ENCODE results near the gene OR2A42. TPM values are rescaled to one million over a fixed set of nuclear protein-coding genes. Genes with fewer than 3 reads are reported as not detected.
"Not testable (repeated sequence)": the region's sequence is repeated elsewhere in the genome, so short reads cannot be mapped to it uniquely, and the experiment has no call there.

The OR2A42 gene
- total and polyA plus RNA-seq, 9 donors: 0.10 to 0.65 (median 0.22) TPM; not detected in 1

DNA sequence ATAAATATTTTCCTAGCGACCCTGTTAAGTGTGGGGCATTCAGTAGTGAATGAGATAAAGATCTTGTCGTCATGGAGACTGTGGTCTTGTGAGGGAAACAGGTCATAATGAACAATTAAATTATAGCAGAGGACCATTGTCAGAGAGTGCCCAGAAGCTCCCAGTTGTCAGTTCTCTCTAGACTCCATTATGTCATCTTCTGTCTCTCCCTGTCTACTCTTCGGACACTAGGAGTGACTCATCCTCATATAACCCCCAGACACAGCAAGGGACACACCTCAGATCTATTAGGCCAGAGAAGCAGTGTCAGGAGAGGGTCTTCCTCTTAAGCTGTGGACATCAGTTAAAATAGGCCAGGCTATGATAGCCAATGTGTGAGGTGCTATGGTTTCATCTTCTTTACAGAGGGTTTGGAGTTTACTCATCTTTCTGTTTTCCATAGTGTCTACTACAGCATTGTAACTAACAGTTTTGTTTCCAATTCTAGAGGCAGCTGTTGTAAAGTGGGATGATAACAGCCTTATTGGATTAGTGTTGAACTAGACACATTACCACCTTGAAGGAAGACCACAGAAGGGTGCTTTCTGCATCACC, 50.7 kb downstream of the OR2A42 start:
- H3K36me3 ChIP-seq; H3K9me3 ChIP-seq; intact Hi-C loops (cut with DNase I); H3K27ac ChIP-seq; H3K27me3 ChIP-seq; H3K4me1 ChIP-seq (ENCODE audit: insufficient read depth); DNase-seq; H3K4me3 ChIP-seq: not testable (repeated sequence)
- no CpG with 5 or more reads among the region's 3 CpGs for WGBS, 3 donors

DNA sequence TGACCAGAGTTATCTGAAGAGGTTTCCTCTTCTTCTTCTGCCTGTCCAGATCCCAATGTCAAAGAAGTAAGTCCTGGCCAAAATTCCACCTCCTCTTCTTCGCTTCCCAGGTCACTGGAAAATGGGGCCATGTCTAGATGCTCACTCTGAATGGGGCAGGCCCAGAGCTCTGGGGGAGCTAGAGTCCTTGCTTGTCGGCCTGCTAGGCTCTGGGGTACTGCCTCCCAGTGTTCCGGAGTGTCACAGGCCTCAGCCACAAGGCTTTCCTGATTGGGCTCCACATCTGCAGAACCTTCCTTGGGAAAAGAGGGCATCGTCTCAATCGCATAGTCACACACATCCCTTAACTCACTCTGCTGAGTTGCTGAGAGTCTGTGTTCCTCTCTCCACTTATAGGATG, 51.6 kb downstream of the OR2A42 start:
- H3K4me1 ChIP-seq (ENCODE audit: insufficient read depth); H3K9me3 ChIP-seq; H3K27me3 ChIP-seq; H3K4me3 ChIP-seq; intact Hi-C loops (cut with DNase I); DNase-seq; H3K36me3 ChIP-seq; H3K27ac ChIP-seq: not testable (repeated sequence)
- WGBS, 3 donors: no CpG with 5 or more reads among the region's 5 CpGs

DNA sequence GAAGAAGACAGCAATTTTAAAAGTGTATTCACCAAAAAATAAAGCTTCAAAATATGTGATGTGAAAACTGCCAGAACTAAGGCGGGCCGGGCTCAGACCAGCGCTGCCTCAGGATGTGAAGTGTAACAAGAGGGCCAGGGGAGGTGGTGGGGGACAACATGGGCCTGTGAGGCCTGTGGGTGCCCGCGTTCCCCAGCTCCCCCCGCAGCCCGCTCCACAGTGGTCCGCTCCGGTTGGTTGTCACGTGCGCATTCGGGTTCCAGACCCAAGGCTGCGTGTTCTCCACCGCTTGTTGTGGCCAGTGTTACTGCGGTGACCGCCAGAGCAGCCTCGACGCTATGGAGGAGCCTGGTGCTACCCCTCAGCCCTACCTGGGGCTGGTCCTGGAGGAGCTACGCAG, 56.2 kb downstream of the OR2A42 start, which contains the start of gene CTAGE4:
Gene CTAGE4 (plus strand): TSS at position 301 of the 400 bp plus-strand sequence. CDS start 38 bp downstream, at position 339.
- H3K27me3 ChIP-seq; H3K4me1 ChIP-seq (ENCODE audit: insufficient read depth); H3K9me3 ChIP-seq; DNase-seq; H3K4me3 ChIP-seq; H3K27ac ChIP-seq; H3K36me3 ChIP-seq; intact Hi-C loops (cut with DNase I): not testable (repeated sequence)
- no CpG with 5 or more reads among the region's 19 CpGs for WGBS, 3 donors

DNA sequence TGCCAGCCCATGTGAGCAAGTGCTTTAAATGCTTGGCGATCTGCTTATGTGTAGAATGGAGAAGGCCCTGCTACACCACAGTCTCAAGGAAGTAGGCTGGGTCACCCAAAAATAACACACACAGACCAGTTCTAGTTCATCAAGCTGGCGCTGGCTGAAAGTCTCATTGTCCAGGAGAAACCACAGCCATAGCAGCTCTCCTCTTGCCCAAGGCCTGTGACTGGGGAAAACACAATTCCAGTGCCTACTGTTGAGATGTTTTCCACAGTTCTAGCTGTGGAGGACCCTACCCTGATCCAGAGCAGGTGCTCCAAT, 60.3 kb downstream of the OR2A42 start:
- DNase-seq; H3K27ac ChIP-seq; H3K4me1 ChIP-seq (ENCODE audit: insufficient read depth); intact Hi-C loops (cut with DNase I); H3K36me3 ChIP-seq; H3K4me3 ChIP-seq; H3K9me3 ChIP-seq; H3K27me3 ChIP-seq: not testable (repeated sequence)
- WGBS, 3 donors: 86 to 100% methylated on average over 1 of the region's 2 CpGs; no CpG with 5 or more reads in 1 of the 3 donors

DNA sequence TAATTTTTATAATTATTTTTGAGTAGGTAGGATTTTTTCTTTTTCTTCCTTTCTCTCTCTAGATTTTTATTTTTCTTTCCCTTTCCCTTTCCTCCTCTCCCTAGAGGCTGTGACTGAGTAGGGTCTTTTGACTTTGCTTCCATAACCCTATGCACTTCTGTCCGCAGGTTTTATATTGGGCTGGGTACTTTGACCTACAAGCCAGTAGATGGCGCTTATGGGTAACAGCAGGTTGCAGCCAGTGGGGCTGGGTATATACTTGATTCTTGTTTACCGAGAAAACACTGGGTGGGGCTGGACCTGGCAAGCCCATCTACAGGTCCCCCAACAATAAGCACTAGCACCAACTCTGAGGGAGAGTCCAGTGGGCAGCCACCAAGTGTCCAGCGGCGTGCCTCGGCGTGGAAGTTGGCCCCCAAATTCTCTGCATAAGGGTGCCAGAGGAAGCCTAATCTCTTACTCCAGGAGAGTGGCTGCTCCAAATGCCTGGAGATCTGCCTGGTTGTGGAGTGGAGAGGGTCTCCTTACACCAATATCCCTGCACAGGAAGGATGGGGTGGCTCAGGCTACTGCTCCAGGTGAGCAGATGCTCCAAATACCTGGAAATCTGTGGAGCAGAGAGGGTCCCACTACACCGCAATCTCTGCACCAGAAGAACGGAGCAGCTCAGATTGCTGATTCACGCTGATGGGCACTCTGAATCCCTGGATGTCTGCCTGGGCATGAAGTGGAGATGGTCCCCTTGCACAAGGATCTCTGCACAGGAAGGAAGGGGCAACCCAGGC, 60.8 kb downstream of the OR2A42 start:
- H3K36me3 ChIP-seq; H3K27me3 ChIP-seq; intact Hi-C loops (cut with DNase I); H3K9me3 ChIP-seq; H3K27ac ChIP-seq; H3K4me1 ChIP-seq (ENCODE audit: insufficient read depth); H3K4me3 ChIP-seq: not testable (repeated sequence)
- 0 to 52% (median 45%) methylated on average over 3 to 10 of the region's 10 CpGs for WGBS, 3 donors
- DNase-seq: peak in 1 of 5 donors; percentile 23
- TF ChIP-seq, protein P1, sequence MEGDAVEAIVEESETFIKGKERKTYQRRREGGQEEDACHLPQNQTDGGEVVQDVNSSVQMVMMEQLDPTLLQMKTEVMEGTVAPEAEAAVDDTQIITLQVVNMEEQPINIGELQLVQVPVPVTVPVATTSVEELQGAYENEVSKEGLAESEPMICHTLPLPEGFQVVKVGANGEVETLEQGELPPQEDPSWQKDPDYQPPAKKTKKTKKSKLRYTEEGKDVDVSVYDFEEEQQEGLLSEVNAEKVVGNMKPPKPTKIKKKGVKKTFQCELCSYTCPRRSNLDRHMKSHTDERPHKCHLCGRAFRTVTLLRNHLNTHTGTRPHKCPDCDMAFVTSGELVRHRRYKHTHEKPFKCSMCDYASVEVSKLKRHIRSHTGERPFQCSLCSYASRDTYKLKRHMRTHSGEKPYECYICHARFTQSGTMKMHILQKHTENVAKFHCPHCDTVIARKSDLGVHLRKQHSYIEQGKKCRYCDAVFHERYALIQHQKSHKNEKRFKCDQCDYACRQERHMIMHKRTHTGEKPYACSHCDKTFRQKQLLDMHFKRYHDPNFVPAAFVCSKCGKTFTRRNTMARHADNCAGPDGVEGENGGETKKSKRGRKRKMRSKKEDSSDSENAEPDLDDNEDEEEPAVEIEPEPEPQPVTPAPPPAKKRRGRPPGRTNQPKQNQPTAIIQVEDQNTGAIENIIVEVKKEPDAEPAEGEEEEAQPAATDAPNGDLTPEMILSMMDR (IDR thresholded peaks at IDR 0.05): peak in 2 of 3 donors; percentile 16 to 17

Other genes with a start within 250 kb of the OR2A42 start
- not detected for gene OR6B1, start 239.3 kb downstream of the OR2A42 start, total RNA-seq
- gene OR6B1, start 239.3 kb downstream of the OR2A42 start, polyA plus RNA-seq: not detected
- not detected for gene OR2A5, start 190.7 kb downstream of the OR2A42 start, total RNA-seq
- not detected for gene OR2A5, start 190.7 kb downstream of the OR2A42 start, polyA plus RNA-seq
- gene OR2A25, start 169.8 kb downstream of the OR2A42 start, total RNA-seq: not detected
- not detected for gene OR2A25, start 169.8 kb downstream of the OR2A42 start, polyA plus RNA-seq
- not detected for gene OR2A12, start 153.3 kb downstream of the OR2A42 start, total RNA-seq
- not detected for gene OR2A12, start 153.3 kb downstream of the OR2A42 start, polyA plus RNA-seq
- not detected for gene OR2A2, start 130.0 kb downstream of the OR2A42 start, total RNA-seq
- not detected for gene OR2A2, start 130.0 kb downstream of the OR2A42 start, polyA plus RNA-seq
- gene OR2A14, start 116.4 kb downstream of the OR2A42 start, total RNA-seq: not detected
- gene OR2A14, start 116.4 kb downstream of the OR2A42 start, polyA plus RNA-seq: not detected
- gene CTAGE4, start 56.1 kb downstream of the OR2A42 start, total RNA-seq: 10 to 100 TPM in 1 of 7 donors, 1 to 10 TPM in 5, under 1 TPM in 1; 0.92 to 11.1 (median 1.5) TPM
- 1 to 10 TPM; 1.2 to 1.7 TPM for gene CTAGE4, start 56.1 kb downstream of the OR2A42 start, polyA plus RNA-seq
- 1 to 10 TPM; 3.8 to 6.5 (median 4.1) TPM for gene ARHGEF35, start 43.8 kb downstream of the OR2A42 start, total RNA-seq
- 10 to 100 TPM in 1 of 2 donors, 1 to 10 TPM in 1; 2.9 to 14.8 TPM for gene ARHGEF35, start 43.8 kb downstream of the OR2A42 start, polyA plus RNA-seq
- gene OR2A7, start 25.2 kb upstream of the OR2A42 start, total RNA-seq: 10 to 100 TPM in 1 of 7 donors, 1 to 10 TPM in 6; 2.8 to 22.6 (median 3.8) TPM
- gene OR2A7, start 25.2 kb upstream of the OR2A42 start, polyA plus RNA-seq: 1 to 10 TPM in 1 of 2 donors, under 1 TPM in 1; 0.92 to 3.3 TPM
- 1 to 10 TPM in 2 of 7 donors, under 1 TPM in 5; 0.40 to 1.5 (median 0.87) TPM for gene CTAGE8, start 29.7 kb upstream of the OR2A42 start, total RNA-seq
- 1 to 10 TPM in 1 of 2 donors, not detected in 1; 2.0 TPM for gene CTAGE8, start 29.7 kb upstream of the OR2A42 start, polyA plus RNA-seq
- 1 to 10 TPM in 1 of 7 donors, under 1 TPM in 6; 0.24 to 1.1 (median 0.40) TPM for gene OR2A1, start 72.8 kb upstream of the OR2A42 start, total RNA-seq
- gene OR2A1, start 72.8 kb upstream of the OR2A42 start, polyA plus RNA-seq: under 1 TPM; 0.16 to 0.27 TPM
- gene ARHGEF5, start 115.8 kb upstream of the OR2A42 start, total RNA-seq: 10 to 100 TPM in 6 of 7 donors, 1 to 10 TPM in 1; 5.4 to 36.5 (median 11.2) TPM
- 1 to 10 TPM; 4.0 to 9.6 TPM for gene ARHGEF5, start 115.8 kb upstream of the OR2A42 start, polyA plus RNA-seq
- not detected for gene NOBOX, start 164.1 kb upstream of the OR2A42 start, total RNA-seq
- under 1 TPM in 1 of 2 donors, not detected in 1; 0.36 TPM for gene NOBOX, start 164.1 kb upstream of the OR2A42 start, polyA plus RNA-seq

Measured in ovary (tissue), 9 donors.